ENCODE data around the gene CFAP52. TPM values are rescaled to one million over a fixed set of nuclear protein-coding genes. Genes with fewer than 3 reads are reported as not detected.
"Not testable (repeated sequence)": the region's sequence is repeated elsewhere in the genome, so short reads cannot be mapped to it uniquely, and the experiment has no call there.

Gene CFAP52
- total RNA-seq, 1 donor from 2014 or later: not detected

GRCh38 chr17:9628509-9628908 lies 52.1 kb downstream of the CFAP52 start:
- Histone ChIP-seq H3K36me3 (ENCODE audit: control insufficient read depth, insufficient read depth, low read length) (no peaks in the 10 kb centered on the region), H3K4me3 (ENCODE audit: low read depth, low read length) (no peak overlapping the region), H3K27me3 (ENCODE audit: control insufficient read depth, insufficient read depth, low read length) (no peaks in the 10 kb centered on the region)
- no peak for FAIRE-seq
- TF ChIP-seq CTCF (IDR thresholded peaks at IDR 0.05; ENCODE audit: insufficient read depth, low read length, severe bottlenecking): no peak
- DNase-seq (ENCODE audit: low read depth): no peak

- FAIRE-seq (no peak), DNase-seq (ENCODE audit: low read depth) (no peak)
- TF ChIP-seq CTCF (IDR thresholded peaks at IDR 0.05; ENCODE audit: insufficient read depth, low read length, severe bottlenecking): no peak
- Histone ChIP-seq H3K36me3 (ENCODE audit: control insufficient read depth, insufficient read depth, low read length) (no peaks in the 10 kb centered on the region), H3K4me3 (ENCODE audit: low read depth, low read length) (no peak overlapping the region), H3K27me3 (ENCODE audit: control insufficient read depth, insufficient read depth, low read length) (no peaks in the 10 kb centered on the region)
Measured at GRCh38 chr17:9632741-9633140, 56.3 kb downstream of the CFAP52 start.

DNA sequence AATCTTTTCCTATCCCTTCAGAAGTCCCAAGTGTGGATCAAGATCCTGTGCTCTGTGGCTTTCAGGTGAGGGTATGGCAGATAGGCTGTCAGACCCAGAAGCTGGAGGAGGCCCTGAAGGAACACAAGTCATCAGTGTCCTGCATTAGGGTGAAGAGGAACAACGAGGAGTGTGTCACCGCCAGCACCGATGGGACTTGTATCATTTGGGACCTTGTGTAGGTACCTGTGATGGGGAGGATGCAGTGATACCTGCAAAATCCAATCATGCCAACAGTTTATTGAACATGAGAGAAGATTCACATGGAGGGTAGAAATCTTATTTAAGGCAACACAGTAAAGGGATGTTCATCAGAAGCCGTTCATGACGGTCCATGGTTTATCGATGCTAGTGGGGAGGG lies 58.9 kb downstream of the CFAP52 start:
- FAIRE-seq (no peak), DNase-seq (ENCODE audit: low read depth) (no peak)
- no peak overlapping the region for H3K4me3 ChIP-seq (ENCODE audit: low read depth, low read length)
- TF ChIP-seq CTCF (IDR thresholded peaks at IDR 0.05; ENCODE audit: insufficient read depth, low read length, severe bottlenecking): no peak
- H3K27me3 ChIP-seq (ENCODE audit: control insufficient read depth, insufficient read depth, low read length): no peaks in the 10 kb centered on the region
- no peaks in the 10 kb centered on the region for H3K36me3 ChIP-seq (ENCODE audit: control insufficient read depth, insufficient read depth, low read length)

DNA sequence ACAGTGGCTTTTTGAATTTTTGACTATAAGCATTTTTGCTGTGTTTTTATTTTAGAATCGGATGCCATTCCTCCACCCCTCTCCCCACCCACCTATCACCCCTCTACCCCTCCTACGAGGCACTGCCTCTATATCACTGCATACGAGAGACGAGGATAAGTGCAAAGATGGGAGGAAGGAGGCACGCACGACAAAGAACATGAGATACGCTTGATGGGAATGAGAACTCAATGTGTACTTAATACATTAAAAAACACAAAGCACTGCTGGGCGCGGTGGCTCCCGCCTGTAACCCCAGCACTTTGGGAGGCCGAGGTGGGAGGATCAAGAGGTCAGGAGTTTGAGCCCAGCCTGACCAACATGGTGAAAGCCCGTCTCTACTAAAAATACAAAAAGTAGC lies 60.1 kb downstream of the CFAP52 start:
- DNase-seq (ENCODE audit: low read depth): no peak
- TF ChIP-seq CTCF (IDR thresholded peaks at IDR 0.05; ENCODE audit: insufficient read depth, low read length, severe bottlenecking): no peak
- no peak for FAIRE-seq
- H3K36me3 ChIP-seq (ENCODE audit: control insufficient read depth, insufficient read depth, low read length): no peaks in the 10 kb centered on the region
- H3K4me3 ChIP-seq (ENCODE audit: low read depth, low read length): no peak overlapping the region
- H3K27me3 ChIP-seq (ENCODE audit: control insufficient read depth, insufficient read depth, low read length): no peaks in the 10 kb centered on the region

DNA sequence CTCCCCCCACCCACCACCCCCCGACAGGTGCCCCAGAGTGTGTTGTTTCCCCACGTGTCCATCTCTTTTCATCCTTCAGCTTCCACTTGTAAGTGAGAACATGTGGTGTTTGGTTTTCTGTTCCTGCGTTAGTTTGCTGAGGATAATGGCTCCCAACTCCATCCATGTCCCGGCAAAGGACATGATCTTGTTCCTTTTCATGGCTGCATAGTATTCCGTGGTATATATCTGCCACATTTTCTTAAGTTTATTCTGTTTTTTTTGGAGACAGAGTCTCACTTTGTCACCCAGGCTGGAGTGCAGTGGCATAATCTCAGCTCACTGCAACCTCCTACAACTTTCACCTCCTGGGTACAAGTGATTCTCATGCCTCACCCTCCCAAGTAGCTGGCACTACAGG lies 63.9 kb downstream of the CFAP52 start:
- DNase-seq (ENCODE audit: low read depth); H3K36me3 ChIP-seq (ENCODE audit: control insufficient read depth, insufficient read depth, low read length); FAIRE-seq; H3K27me3 ChIP-seq (ENCODE audit: control insufficient read depth, insufficient read depth, low read length); H3K4me3 ChIP-seq (ENCODE audit: low read depth, low read length): not testable (repeated sequence)

DNA sequence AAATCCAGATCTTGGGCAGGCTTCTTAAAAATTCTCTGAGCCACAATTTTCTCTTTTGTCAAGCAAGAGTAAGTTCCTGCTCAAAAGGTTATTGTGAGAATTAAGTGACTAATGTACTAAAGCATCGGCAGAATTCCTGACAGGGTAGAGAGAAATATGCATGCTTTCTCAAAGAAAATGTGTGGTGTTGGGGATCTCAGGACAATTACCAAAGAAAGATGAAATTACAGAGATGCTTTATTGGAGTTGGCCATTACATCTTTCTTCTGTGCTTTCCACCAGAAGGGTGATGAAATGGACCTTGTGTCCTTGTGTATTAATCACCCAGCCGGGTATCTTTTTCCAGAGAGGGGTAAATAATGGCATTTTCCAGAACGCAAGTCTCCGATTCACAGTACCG lies 67.2 kb downstream of the CFAP52 start:
- TF ChIP-seq CTCF (IDR thresholded peaks at IDR 0.05; ENCODE audit: insufficient read depth, low read length, severe bottlenecking): no peak
- no peak for DNase-seq (ENCODE audit: low read depth)
- no peak for FAIRE-seq
- Histone ChIP-seq H3K36me3 (ENCODE audit: control insufficient read depth, insufficient read depth, low read length) (no peaks in the 10 kb centered on the region), H3K27me3 (ENCODE audit: control insufficient read depth, insufficient read depth, low read length) (no peaks in the 10 kb centered on the region), H3K4me3 (ENCODE audit: low read depth, low read length) (no peak overlapping the region)

All from bronchial epithelial cell (primary cell).